Stimulated activated CD8-positive, alpha-beta memory T cell treated with anti-CD3 and anti-CD28 coated beads, Interleukin-4, amount 100 ng/mL, for 24 hours (primary cell): ENCODE data around the gene GDF15.
"Not testable (repeated sequence)": the region's sequence is repeated elsewhere in the genome, so short reads cannot be mapped to it uniquely, and the experiment has no call there.

ENCODE experiments used
- DNase-seq: peaks from one replicate; pipeline ENCODE4 v3.0.0-alpha.2; 2020; ENCODE audit warnings: low read depth

The GDF15 gene, protein sequence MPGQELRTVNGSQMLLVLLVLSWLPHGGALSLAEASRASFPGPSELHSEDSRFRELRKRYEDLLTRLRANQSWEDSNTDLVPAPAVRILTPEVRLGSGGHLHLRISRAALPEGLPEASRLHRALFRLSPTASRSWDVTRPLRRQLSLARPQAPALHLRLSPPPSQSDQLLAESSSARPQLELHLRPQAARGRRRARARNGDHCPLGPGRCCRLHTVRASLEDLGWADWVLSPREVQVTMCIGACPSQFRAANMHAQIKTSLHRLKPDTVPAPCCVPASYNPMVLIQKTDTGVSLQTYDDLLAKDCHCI

GRCh38 chr19:18385675-18386542 lies at the start of gene GDF15:
Gene GDF15, plus strand, starts transcription at chr19:18386158. Its CDS starts 32 bp downstream, at chr19:18386190.
- DNase-seq, result no peak

- DNase-seq, result no peak
Measured at GRCh38 chr19:18338541-18338940, 47.4 kb upstream of the GDF15 start.

- no peak for DNase-seq
Measured at GRCh38 chr19:18339723-18340122, 46.2 kb upstream of the GDF15 start.

DNA sequence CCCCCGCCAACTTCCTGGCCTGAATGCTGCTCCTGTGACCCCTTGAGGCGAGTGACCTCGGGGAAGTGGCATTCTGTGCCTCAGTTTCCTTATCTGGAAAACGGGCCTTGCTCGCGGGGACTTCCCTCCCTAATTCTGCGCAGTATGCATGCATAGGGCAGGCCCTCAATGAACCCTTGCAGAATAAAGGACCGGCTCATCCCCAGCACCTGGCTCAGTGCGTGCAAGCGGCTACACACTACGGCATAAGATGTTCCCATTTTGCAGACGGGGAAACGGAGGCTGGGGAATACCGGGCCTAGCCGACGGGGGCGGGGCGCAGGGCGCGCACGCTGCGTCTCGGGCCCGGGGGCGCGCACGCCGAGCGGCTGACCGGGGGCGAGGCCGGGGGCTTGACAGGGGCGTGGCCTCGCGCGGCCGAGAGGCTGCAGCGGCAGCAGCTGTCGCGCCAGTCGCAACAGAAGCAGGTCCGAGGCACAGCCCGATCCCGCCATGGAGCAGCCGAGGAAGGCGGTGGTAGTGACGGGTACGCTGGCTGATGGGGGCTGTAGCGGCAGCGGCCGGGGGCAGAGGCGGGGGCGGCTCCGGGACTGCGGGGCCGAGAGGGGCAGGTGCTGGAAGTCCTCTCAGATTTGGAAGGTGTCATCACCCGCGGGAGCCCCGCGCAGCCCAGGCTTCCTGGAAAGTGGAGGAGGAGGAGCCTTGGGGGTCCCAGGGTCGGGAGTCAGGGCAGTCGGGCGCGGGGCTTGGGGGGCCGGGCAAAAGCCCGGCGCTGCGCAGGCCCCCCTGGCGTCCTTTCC lies 45.6 kb upstream of the GDF15 start, which contains the start of gene PGPEP1:
Gene PGPEP1, plus strand, starts transcription at position 409 of the 800 bp plus-strand sequence. Its CDS starts 84 bp downstream, at position 493.
- DNase-seq, result peak; percentile 68

GRCh38 chr19:18340990-18341868 lies 44.7 kb upstream of the GDF15 start:
- DNase-seq, result peak; percentile 64

DNA sequence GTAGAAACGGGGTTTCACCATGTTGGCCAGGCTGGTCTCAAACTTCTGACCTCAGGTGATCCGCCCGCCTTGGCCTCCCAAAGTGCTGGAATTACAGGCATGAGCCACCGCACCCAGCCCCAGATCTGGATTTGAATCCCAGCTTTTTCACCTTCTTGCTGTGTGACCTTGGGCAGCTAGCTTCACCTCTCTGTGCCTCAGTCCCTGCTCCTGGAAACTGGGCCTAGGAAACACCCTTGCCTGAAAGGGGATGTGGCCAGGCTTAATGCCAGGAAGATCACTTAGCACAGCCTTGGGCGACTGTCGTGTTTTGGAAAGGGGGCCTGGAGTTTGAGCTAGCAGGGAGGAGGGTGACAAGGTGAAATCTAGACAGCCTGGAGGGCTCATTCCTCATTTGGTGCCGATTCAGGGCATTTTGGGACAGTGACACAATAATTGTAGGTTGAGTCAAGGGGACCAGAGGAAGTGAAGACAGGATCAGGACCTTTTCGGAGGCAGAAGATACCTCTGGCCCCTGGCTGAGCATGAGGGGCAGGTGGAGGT lies 43.8 kb upstream of the GDF15 start:
- no peak for DNase-seq

- DNase-seq, result no peak
Measured at GRCh38 chr19:18344582-18344950, 41.4 kb upstream of the GDF15 start.

DNA sequence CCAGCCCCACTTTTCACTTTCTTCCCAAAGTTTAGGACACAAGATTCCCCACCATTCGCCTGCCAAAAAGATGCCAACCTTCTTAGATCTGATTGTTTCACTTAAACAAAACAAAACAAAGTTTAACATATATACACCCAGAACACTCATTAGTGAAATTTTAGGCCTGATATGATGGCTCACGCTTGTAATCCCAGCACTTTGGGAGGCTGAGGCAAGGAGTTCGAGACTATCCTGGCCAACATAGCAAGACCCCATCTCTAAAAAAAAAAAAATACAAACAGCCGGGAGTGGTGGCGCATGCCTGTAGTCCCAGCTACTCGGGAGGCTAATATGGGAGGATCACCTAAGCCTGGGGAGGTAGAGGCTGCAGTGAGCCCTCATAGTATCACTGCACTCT lies 40.7 kb upstream of the GDF15 start:
- DNase-seq, result no peak

GRCh38 chr19:18346091-18346490 lies 39.9 kb upstream of the GDF15 start:
- DNase-seq, result no peak

DNA sequence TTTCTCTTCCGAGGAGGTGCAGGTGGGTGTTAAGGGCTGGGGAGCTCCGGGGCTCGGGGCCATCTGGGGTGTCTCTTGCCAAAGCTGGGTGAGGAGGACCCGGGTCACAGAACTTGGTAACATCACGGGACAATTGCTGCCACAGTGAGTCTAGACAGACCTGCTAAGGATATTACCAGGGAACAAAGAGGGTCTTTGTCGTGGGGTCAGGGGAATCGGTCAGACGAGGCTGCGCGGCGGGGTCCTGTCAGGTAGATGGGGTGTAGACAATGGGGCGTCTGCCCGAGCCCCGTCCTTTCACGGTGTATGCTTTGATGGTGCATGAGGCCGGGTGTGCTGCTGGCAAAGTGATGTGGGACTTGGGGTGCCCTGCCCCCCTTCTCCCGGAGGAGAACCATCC lies 37.8 kb upstream of the GDF15 start:
- no peak for DNase-seq

GRCh38 chr19:18348818-18349339 lies 37.1 kb upstream of the GDF15 start:
- not testable (repeated sequence) for DNase-seq

GRCh38 chr19:18349524-18350128 lies 36.3 kb upstream of the GDF15 start:
- peak; percentile 23 for DNase-seq

- no peak for DNase-seq
Measured at GRCh38 chr19:18350490-18350889, 35.5 kb upstream of the GDF15 start.

- DNase-seq, result no peak
Measured at GRCh38 chr19:18351544-18351943, 34.4 kb upstream of the GDF15 start.

DNA sequence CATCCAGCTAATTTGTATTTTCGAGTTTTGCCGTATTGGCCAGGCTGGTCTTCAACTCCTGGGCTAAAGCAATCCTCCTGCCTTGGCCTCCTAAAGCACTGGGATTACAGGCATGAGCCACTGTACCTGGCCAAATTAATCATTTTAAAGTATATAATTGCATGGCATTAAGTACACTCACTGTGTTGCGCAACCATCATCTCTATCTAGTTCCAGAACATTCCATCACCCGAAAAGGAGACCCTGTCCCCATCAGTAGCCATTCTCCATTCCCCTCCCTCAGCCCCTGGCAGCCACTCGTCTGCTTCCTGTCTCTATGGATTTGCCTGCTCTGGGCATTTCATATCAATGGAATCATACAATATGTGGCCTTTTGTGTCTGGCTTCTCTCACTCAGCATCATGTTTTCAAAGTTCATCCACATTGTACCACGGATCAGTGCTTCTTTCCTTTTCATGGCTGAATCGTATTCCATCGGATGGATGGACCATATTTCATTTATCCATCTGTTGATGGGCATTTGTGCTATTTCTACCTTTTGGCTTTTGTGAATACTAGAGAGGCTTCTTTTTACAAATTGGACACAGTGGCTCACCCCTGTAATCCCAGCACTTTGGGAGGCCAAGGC lies 32.5 kb upstream of the GDF15 start:
- DNase-seq, result no peak

GRCh38 chr19:18354743-18355142 lies 31.2 kb upstream of the GDF15 start:
- DNase-seq, result not testable (repeated sequence)

- DNase-seq, result no peak
Measured at GRCh38 chr19:18357041-18357440, 28.9 kb upstream of the GDF15 start.

- DNase-seq, result no peak
Measured at GRCh38 chr19:18361646-18362045, 24.3 kb upstream of the GDF15 start.

- DNase-seq, result no peak
Measured at GRCh38 chr19:18362934-18363542, 22.9 kb upstream of the GDF15 start.
